ENCODE data around the gene LRRC56.

LRRC56 gene

GRCh38 chr11:548700-549603, 11.6 kb downstream of the LRRC56 start:
- TF ChIP-seq, protein P1, sequence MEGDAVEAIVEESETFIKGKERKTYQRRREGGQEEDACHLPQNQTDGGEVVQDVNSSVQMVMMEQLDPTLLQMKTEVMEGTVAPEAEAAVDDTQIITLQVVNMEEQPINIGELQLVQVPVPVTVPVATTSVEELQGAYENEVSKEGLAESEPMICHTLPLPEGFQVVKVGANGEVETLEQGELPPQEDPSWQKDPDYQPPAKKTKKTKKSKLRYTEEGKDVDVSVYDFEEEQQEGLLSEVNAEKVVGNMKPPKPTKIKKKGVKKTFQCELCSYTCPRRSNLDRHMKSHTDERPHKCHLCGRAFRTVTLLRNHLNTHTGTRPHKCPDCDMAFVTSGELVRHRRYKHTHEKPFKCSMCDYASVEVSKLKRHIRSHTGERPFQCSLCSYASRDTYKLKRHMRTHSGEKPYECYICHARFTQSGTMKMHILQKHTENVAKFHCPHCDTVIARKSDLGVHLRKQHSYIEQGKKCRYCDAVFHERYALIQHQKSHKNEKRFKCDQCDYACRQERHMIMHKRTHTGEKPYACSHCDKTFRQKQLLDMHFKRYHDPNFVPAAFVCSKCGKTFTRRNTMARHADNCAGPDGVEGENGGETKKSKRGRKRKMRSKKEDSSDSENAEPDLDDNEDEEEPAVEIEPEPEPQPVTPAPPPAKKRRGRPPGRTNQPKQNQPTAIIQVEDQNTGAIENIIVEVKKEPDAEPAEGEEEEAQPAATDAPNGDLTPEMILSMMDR (IDR thresholded peaks at IDR 0.05; ENCODE audit: borderline replicate concordance, insufficient read depth, low read depth, low read length), result no peak
- H3K4me3 ChIP-seq (ENCODE audit: low read depth, low read length), result no peak overlapping the region

DNA sequence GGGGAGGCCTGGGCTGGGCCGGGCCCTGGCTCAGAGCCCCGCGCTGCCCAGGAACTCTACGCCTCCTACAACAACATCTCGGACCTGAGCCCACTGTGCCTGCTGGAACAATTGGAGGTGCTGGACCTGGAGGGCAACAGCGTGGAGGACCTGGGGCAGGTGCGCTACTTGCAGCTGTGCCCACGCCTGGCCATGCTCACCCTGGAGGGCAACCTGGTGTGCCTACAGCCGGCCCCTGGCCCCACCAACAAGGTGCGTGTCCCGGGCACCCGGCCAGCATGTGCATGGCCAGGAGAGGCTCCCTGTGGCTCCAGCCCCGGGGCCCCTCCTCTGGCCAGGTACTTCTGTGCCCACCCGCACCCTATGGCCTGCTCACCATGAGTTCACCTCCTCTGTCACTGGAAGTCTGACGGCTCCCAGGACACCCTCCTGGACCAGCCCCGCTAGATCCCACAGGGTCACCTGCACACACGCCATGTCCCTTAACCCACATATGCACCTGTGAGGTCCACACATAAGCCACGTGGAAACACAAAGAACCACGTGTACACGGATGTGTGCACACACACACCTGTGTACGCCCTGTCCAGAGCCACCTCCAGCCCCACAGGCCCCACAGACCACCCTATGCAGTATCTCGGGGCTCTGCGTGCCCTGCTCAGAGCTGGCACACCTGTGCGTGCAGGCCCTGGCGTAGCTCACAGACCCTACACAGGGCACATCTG, 12.9 kb downstream of the LRRC56 start:
- TF ChIP-seq, protein P1 (IDR thresholded peaks at IDR 0.05; ENCODE audit: borderline replicate concordance, insufficient read depth, low read depth, low read length), result no peak
- H3K4me3 ChIP-seq (ENCODE audit: low read depth, low read length), result no peak overlapping the region

GRCh38 chr11:550746-551085, 13.4 kb downstream of the LRRC56 start:
- TF ChIP-seq, protein P1 (IDR thresholded peaks at IDR 0.05; ENCODE audit: borderline replicate concordance, insufficient read depth, low read depth, low read length), result no peak
- no peak overlapping the region for H3K4me3 ChIP-seq (ENCODE audit: low read depth, low read length)

DNA sequence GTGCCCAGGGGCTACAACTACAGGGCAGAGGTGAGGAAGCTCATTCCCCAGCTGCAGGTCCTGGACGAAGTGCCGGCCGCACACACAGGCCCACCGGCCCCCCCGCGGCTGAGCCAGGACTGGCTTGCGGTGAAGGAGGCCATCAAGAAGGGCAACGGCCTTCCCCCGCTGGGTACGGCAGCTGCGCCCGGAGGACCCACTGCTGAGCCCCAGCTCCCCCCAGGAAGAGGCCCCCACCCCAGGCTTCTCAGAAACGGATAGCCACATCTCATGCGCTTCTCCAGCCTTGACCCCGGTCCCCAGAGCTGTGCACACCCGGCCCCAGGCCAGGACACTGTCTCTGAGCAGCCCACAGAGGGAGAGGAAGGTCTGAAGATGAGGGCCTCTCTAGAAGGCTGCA, 13.8 kb downstream of the LRRC56 start:
- H3K4me3 ChIP-seq (ENCODE audit: low read depth, low read length), result no peak overlapping the region
- TF ChIP-seq, protein P1 (IDR thresholded peaks at IDR 0.05; ENCODE audit: borderline replicate concordance, insufficient read depth, low read depth, low read length), result no peak

- H3K4me3 ChIP-seq (ENCODE audit: low read depth, low read length), result no peak overlapping the region
- TF ChIP-seq, protein P1 (IDR thresholded peaks at IDR 0.05; ENCODE audit: borderline replicate concordance, insufficient read depth, low read depth, low read length), result no peak
Measured at GRCh38 chr11:551596-551995, 14.3 kb downstream of the LRRC56 start.

GRCh38 chr11:553083-553987, 16.0 kb downstream of the LRRC56 start:
- no peak overlapping the region for H3K4me3 ChIP-seq (ENCODE audit: low read depth, low read length)
- TF ChIP-seq, protein P1 (IDR thresholded peaks at IDR 0.05; ENCODE audit: borderline replicate concordance, insufficient read depth, low read depth, low read length), result no peak

All from GM12875 (cell line).